Kasumi-1 (cell line): ENCODE data around the gene ARL6.
A peak's percentile ranks its signal among the peaks of the same experiment; 100 is the strongest.

ENCODE experiments used
- DNase-seq, 2 experiments: peaks; one replicate each; lab custom pipeline; 2025; lab: John Stamatoyannopoulos, UW

ARL6 gene

DNA sequence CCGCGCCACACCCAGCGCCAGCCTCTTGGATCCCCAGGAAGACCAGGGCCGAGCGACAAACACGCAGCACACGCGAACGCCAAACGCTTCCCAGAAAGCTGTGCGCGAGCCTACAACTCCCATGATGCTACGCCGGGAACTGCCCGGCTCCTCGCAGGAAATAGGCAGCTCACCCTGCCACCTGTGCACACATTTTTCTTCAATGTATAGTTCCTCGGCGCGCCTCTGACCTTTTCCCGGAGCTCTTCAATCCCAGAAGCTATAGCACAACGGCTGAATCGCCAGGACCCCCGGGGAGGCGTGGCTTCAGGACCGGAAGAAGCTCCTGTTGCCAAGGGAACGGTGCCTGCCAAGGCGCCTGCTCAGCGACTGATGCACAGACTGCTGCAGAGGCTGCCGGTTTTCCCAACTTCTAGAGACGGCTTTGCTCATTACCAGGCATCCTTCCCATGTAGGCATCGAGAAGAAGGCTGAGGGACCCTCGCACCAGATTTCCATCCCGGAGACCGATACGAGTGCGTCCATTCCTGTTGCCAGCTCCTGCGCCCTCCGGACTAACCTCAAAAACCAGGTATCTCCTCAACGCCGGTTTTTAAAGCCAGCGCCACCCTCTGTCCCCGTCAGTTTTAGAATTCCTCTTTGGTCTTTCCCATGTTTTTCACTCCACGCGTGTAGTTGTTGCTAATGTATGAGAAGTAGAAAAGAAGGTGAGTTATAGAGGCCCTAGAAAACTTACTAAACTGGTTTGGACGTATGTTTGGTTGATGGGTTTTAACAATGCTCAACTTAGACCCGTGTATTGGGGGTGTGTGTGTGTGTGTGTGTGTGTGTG is at the start of gene ARL6:
Gene ARL6 (plus strand): TSS at position 352 of the 832 bp plus-strand sequence. CDS start 3,350 bp downstream, outside the sequence.
- peak; percentile 83 to 89 for DNase-seq

DNA sequence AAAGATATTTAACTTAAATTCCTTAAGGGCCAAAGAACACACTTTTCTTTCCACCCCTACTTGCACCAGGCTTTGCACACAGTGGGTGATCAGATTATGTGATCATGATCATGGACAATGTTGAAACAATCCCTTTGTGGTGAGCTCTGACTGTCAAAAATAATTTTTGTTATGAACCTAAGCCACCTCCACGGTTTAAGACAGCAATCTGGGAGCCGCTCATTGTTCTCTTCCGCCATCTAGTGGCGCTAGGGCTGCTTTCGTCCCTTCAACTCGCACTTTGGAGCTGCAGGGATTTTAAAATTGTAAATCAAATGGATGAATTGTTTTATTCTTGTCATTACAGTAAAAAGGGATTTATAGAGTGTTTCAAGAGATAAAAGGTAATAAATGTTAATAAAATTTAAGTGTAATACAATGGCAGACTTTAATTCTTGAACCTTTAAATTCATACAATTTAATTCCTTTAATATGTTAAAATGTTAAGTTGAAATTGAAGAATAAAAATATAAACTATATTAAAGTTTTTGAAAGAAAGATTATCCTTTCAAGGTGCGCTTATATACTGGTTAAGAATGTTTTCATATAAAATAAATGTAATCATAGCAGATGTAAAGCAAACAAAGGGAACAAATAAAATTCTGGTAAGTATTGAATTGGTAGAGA is 45.3 kb upstream of the ARL6 start:
- DNase-seq, result peak; percentile 83

DNA sequence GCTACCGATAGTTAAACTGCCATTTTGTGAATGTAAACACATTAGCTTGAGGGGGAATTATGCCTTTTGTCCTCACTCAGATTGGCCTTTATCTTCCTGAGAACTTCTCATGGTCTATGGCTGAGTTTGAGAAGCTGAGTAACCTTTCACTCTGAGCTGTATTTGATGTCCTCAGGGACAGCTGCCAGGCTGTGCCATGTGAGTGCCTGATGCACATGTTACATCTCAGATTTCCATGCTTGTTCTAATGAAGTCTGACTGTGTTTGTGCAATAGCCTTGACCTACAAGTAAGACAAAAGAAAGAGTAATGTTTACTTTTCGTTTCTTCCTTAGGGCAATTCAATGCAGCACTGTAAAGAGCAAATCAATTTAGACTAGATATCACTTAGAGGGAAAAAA is 44.1 kb upstream of the ARL6 start:
- no peak for DNase-seq

- no peak for DNase-seq
These were observed 43.1 kb upstream of the ARL6 start for GRCh38 chr3:97721446-97721845.

DNA sequence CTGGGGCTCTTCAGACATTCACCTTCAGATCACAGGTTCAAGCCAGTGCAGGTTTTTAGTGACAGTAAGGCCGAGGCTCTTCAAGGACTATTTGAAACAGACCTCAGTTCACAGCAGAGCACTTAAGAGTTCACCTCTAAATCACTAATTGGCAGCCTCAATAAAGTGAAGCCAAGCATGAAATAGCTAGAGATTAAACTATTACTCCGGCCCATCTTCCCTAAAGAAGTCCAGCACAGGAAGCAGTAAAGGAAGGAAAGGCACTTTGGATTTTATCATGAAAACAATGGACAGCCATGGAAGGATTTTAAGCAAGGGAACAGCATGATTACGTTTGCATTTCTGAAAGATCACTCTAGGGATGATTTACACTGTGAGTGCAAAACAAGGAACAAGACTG is 27.6 kb upstream of the ARL6 start:
- no peak for DNase-seq

DNA sequence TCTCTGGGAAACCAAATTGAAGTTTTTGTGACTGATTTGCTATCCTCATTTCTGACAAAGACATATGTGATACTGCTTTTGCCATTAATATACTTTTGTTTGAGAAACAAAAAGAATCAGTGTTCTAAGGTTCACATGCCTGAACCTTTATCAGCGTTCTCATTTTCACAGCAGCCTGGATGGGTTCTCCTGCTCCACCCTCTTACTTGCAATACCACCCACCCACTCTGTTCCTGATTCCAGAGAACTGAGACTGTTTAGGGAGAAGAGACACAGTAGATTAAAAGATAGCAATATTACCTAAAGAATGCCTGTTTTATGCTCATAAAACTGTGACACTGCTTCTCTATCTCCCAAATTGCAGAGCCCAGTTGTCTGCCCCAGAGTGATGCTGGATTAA is 25.8 kb upstream of the ARL6 start:
- no peak for DNase-seq

DNA sequence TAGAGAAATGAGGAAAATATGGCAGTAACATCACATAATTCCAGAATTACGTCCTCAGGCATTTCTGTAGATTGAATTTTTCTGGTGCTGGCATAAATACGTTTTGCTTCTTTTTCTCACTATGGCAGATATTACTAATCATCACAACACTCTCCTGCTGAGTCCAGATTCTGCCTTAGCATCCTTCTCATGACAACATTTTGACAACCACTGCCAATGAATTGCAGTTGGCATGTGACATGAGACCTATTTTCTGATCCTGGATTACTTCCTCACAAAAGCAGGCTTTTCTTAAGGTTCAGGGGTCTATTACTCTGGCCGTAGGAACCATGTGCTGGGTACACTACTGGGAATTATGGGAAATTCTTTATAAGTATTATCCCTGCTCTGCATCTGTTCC is 22.5 kb upstream of the ARL6 start:
- no peak for DNase-seq

GRCh38 chr3:97744289-97744688 is 20.3 kb upstream of the ARL6 start:
- DNase-seq, result no peak

DNA sequence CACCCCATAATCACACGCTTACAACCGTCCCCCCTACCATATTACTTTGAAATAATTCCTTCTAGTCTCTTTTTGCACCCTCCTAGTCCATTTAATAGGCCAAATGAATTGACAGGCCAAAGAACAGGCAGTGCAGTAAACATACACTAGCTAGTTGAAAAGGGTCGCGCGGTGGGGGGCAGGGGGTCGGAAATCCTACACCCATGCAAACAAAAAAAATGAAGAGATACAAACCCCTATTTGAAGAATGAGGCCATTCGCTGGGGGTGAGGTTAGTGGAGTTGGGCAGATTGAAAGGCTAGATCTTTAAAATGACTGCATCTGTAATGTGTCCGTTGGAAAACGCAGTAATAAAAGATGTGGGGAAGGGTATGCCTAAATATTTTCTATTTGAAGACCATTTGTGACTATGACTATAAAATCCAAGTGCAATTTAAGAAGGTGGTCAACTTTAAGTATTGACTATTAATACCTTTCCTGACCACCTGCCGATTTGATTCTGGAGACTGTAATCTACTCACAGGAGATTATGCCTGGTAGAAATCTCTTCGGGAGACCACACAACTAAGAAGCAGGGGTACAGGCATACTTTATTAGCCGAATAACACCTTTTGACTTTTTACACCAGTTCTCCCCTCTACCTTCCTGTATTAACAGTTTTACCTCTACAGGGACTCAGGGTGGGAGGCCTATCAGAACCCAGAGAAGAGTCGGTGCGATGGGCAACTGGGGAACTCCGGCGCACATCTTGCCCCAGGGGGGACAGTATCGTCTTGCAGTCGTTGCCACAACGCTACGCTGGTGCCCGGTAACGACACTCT is 762 bp upstream of the ARL6 start:
- peak in 1 of 2 experiments; percentile 52 for DNase-seq

GRCh38 chr3:97765336-97765735 is 778 bp downstream of the ARL6 start:
- DNase-seq, result no peak

- no peak for DNase-seq
These were observed 8.4 kb downstream of the ARL6 start for GRCh38 chr3:97772926-97773325.

DNA sequence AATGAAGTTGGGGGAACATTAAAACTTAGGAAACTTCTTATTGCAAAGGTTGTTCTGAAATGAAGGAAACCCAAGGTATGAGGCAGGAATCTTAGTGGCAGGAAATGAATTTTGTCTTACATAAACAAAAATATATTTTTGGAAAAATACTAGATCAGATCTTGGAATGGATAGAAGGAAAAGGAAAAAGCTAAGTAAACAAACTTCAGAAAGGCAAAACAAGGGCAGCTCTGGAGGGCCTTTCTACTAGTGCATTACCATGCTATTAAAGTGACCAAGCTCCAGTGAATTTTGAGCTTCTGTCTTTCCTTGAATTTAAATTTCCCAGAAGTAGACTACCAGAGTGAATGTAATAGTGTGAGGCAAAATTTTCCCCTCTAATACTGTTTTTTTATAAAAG is 13.6 kb downstream of the ARL6 start:
- DNase-seq, result no peak

DNA sequence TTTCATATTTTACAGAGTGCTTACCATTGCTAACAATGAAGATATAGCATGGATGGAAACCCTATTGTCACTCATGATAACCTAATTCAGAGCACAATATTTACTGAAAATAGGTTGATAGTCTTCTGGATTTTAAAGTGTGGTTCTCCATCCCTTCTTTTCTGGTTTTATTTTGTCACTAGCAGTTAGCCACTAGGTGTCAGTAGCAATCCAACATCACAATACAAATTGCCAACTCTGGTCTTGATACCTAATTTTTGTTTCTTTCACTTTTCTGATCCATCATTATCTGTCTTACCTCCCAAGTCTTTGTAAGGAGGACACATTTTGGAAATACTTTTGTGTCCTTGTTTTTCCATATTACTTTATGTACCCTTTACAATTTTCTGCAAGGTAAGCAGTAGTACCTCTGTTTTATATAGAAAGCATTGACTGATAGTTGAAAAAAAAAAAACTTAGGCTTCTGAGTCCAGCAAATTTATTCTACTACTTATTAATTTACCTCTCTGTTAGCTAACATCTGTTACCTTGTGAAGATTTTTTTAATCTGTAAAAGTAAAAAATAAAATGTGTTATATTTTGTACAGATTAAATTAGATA is 29.0 kb downstream of the ARL6 start:
- peak; percentile 51 to 76 for DNase-seq

- no peak for DNase-seq
These were observed 31.4 kb downstream of the ARL6 start for GRCh38 chr3:97795951-97796350.

- no peak for DNase-seq
These were observed 39.9 kb downstream of the ARL6 start for GRCh38 chr3:97804471-97804870.

DNA sequence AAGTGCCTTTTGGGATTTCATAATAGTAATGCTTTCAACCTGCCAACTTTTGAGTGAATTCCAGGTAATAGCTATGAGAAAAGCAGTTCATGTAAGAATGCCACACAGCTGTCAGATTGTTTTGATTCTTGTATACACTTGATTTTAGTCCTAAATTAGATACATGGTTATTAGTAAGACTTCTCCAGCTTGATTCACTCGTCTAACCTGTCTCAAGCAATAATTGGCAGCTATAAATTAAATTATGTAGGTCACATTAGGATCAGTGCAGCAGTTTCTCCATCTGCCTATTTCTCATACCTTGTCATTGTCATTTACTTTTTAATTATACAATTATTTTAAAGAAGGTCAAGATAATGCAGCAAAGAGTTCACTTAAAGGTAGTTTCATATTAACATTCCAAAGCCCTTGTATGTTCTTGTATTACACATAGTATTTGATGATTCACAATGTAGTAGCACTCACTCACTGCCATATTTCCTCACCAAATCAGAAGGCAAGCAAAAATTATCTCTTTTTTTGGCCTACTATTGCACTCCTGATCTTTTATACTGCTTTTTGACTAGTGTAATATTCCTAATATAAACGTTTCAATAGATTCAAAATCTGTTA is 46.3 kb downstream of the ARL6 start:
- no peak for DNase-seq

DNA sequence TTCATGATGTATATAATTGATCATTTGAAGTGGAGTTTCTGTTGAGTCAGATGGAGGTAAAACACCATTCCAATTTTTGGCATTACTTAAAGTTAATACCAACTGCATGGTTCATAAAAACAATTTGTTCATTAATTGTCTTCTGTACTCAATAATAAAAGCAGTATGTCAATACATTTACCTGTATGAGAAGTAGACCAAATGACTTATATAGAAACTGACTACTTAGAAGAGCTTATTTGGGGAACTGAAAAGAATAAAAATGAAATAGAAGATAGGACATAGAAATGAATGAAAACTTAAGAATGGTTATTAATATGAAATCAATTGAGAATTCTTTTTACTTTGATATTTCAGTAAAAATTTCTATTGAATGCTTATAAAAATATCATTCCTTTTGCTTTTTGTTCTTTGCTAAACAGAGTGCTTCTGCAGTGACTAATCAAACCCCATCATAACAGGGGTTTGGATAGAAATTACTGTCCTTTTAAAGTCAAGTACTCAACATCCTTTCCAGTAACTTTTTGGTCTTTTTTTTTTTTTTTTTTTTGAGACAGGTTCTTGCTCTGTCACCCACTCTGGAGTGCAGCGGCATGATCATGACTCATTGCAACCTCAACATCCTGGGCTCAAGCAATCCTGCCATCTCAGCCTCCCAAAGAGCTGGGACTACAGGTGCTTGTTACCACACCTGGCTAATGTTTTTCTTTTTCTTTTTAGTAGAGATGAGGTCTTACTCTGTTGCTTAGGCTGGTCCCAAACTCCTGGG is 50.8 kb downstream of the ARL6 start:
- DNase-seq, result no peak

- no peak for DNase-seq
These were observed 52.3 kb downstream of the ARL6 start for GRCh38 chr3:97816811-97817210.

DNA sequence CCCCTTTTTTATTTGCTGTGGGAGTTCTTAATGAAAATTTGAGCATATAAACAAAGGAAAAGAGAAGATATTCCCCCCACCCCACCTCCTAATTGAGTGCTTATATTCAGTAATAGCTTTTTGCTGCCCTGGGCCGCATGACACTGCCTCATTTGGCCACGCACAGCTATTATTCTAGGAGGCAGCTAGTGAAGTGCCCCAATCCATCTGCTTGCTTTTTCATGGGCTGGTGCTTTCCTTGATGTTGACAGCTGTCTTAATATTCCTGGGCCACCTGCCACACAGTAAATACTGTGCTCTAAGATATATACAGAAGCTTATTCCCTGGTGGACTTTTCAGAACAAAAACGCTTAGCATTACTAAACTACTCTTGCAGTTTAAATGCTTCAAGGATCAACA is 53.4 kb downstream of the ARL6 start:
- DNase-seq, result no peak

- no peak for DNase-seq
These were observed 56.2 kb downstream of the ARL6 start for GRCh38 chr3:97820780-97821179.

DNA sequence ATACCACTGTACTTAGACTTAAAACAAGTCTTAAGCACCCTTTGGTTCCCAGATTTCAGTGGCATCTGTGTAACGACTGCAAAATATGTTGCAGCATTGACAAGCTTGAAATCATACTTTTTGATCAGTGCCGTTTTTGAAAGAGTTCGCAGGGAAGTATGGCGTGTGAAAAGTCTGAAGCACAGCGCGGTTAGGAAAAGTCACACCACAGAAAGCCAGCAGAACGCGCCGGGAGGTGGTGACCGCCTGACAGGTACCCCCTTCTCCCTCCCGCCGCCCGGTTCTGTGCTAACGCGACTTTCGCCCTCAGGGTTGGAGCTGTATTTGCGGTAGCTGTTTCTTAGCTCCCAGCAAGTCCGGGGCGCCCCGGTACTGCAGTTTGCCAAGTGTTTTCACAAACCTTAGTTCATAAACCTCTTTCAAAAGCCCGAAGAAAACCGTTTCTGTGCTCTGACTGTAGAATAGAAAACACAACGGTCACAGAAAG is 56.8 kb downstream of the ARL6 start:
- DNase-seq, result peak; percentile 60 to 81
